ENCODE results near the gene SBNO1. TPM values are rescaled to one million over a fixed set of nuclear protein-coding genes. Genes with fewer than 3 reads are reported as not detected.

The SBNO1 gene
- total and polyA plus RNA-seq, 2 experiments from 2014 or later, result 17.6 to 23.6 TPM

GRCh38 chr12:123268850-123269249, 95.8 kb downstream of the SBNO1 start:
- no peaks in the 10 kb centered on the region for H3F3A ChIP-seq (ENCODE audit: insufficient read depth)
- no peaks in the 10 kb centered on the region for H3K9me2 ChIP-seq (ENCODE audit: insufficient read depth)
- TF ChIP-seq EZH2phosphoT487 (IDR thresholded peaks at IDR 0.05; ENCODE audit: insufficient read depth, low read depth) (no peak), EZH2 (IDR thresholded peaks at IDR 0.05; ENCODE audit: insufficient read depth, poor library complexity, severe bottlenecking) (no peak)
- DNase-seq, result no peak
- peak overlapping the region; percentile 99 for H3K9ac ChIP-seq
- 0 out of 2 replicates have a peak, but pooled peaks cover 3% of the 10 kb centered on the region for H3K36me3 ChIP-seq (ENCODE audit: low read depth)
- peak overlapping the region; percentile 91 for H3K27ac ChIP-seq
- H3K9me3 ChIP-seq (ENCODE audit: low read depth), result no peaks in the 10 kb centered on the region
- peak overlapping the region; percentile 99 for H3K4me3 ChIP-seq
- no peaks in the 10 kb centered on the region for H4K20me1 ChIP-seq (ENCODE audit: insufficient read depth)
- in situ Hi-C loops (cut with MboI), result no loop called here
- 74 to 82% methylated on average over 13 of the region's 13 CpGs for WGBS, 2 experiments (ENCODE audit: low coverage in 1 of 2, low lambda C conversion rate in 2 of 2, missing lambda C conversion rate in 2 of 2)
- peaks cover 75% of the 10 kb centered on the region for H3K79me2 ChIP-seq (ENCODE audit: insufficient read depth)
- peak overlapping the region; percentile 100 for H3K4me2 ChIP-seq (ENCODE audit: unreplicated experiment)
- 0 out of 2 replicates have a peak overlapping the region, but pooled peaks have one; percentile 78 for H2AFZ ChIP-seq
- H3K4me1 ChIP-seq (ENCODE audit: insufficient read depth), result peaks cover 11% of the 10 kb centered on the region; the same call in 1 of the 2 replicates
- H3K27me3 ChIP-seq (replicated peaks; ENCODE audit: insufficient read depth), result no peaks in the 10 kb centered on the region

DNA sequence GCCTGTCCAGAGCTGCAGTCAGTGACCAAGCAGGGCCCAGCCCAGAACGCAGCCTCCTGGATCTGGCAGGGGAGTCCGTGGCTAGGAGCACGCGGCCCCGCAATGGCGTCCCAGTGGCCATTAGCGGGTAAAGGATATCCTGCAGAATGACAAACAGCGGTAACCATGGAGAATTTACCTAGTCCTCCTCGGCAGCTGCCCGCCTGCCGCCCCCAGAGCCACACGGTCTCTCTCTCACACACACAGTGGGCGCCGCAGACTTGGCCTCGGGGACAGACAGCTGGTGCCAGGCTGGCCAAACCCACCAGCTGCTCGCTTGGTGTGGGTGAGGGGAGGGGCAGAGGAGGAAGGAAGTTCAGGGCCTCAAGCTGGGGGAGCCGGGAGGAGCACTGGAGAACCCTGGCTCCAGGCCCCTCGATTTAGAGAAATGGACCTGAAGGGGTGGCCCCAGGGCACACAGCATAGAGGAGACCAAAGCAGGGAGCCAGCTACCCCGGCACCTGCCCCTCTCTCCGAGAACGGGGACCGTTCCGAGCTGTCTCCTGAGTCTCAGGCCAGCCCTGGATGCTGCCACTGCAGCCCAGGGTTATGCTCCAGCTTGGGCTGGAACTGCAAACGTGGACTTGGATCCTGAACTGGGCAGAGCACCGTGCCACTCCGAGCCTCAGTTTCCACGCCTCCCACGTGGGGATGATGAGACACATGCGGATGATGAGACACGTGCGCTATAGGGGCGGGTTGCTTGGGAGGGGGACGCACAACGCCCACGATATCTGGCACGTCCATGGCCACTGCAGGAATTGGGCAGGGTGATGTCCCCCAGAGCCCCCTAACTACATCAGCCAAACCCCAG, 96.4 kb downstream of the SBNO1 start:
- no peaks in the 10 kb centered on the region for H3K27me3 ChIP-seq (replicated peaks; ENCODE audit: insufficient read depth)
- no peak overlapping the region for H3K4me2 ChIP-seq (ENCODE audit: unreplicated experiment)
- in situ Hi-C loops (cut with MboI), result no loop called here
- no peak overlapping the region for H3K9ac ChIP-seq
- no peak overlapping the region for H2AFZ ChIP-seq
- H3K27ac ChIP-seq, result no peak overlapping the region
- 63 to 66% methylated on average over 35 to 36 of the region's 36 CpGs for WGBS, 2 experiments (ENCODE audit: low coverage in 1 of 2, low lambda C conversion rate in 2 of 2, missing lambda C conversion rate in 2 of 2)
- DNase-seq, result no peak
- H3K9me2 ChIP-seq (ENCODE audit: insufficient read depth), result no peaks in the 10 kb centered on the region
- H4K20me1 ChIP-seq (ENCODE audit: insufficient read depth), result no peaks in the 10 kb centered on the region
- peaks cover 11% of the 10 kb centered on the region; the same call in 1 of the 2 replicates for H3K4me1 ChIP-seq (ENCODE audit: insufficient read depth)
- 0 out of 2 replicates have a peak, but pooled peaks cover 6% of the 10 kb centered on the region for H3K36me3 ChIP-seq (ENCODE audit: low read depth)
- no peaks in the 10 kb centered on the region; the same call in 1 of the 2 replicates for H3F3A ChIP-seq (ENCODE audit: insufficient read depth)
- H3K79me2 ChIP-seq (ENCODE audit: insufficient read depth), result peaks cover 81% of the 10 kb centered on the region
- H3K4me3 ChIP-seq, result no peak overlapping the region
- H3K9me3 ChIP-seq (ENCODE audit: low read depth), result no peaks in the 10 kb centered on the region
- TF ChIP-seq EZH2phosphoT487 (IDR thresholded peaks at IDR 0.05; ENCODE audit: insufficient read depth, low read depth) (no peak), EZH2 (IDR thresholded peaks at IDR 0.05; ENCODE audit: insufficient read depth, poor library complexity, severe bottlenecking) (no peak)

DNA sequence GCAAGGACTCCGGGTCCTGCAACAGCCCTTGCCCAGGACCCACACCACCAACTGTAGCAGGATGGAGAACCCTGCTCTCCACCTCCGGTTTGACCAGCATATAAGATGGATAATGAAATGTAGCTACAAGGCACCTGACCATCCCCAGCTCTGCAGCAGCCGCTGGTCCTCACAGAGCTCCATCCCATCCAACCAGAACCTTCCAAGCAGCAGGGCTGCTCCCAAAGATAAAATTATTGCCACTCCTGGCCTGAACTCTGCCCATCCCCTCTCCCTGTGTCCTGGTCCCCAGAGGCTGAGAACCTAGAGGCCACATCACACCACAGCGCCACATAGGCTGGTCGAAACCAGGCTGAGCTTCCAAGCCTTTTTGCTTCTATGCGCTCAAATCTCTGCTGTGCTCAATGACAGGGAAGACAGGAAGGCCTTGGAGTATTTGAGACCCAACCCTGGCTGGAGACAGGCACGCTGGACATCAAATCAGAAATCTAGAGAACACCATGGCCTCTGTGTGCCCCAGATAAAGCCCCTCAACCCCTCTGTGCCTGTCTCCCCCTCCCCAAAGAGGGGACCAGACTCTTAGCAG, 97.2 kb downstream of the SBNO1 start:
- Histone ChIP-seq H3F3A (ENCODE audit: insufficient read depth) (no peaks in the 10 kb centered on the region; the same call in 1 of the 2 replicates), H3K4me3 (no peak overlapping the region), H3K9ac (no peak overlapping the region), H3K9me2 (ENCODE audit: insufficient read depth) (no peaks in the 10 kb centered on the region), H3K79me2 (ENCODE audit: insufficient read depth) (peaks cover 87% of the 10 kb centered on the region), H3K4me1 (ENCODE audit: insufficient read depth) (peaks cover 11% of the 10 kb centered on the region; the same call in 1 of the 2 replicates), H3K27me3 (replicated peaks; ENCODE audit: insufficient read depth) (no peaks in the 10 kb centered on the region), H3K36me3 (ENCODE audit: low read depth) (peaks cover 8% of the 10 kb centered on the region; the same call in 1 of the 2 replicates), H3K4me2 (ENCODE audit: unreplicated experiment) (no peak overlapping the region), H4K20me1 (ENCODE audit: insufficient read depth) (no peaks in the 10 kb centered on the region), H2AFZ (no peak overlapping the region), H3K27ac (no peak overlapping the region), H3K9me3 (ENCODE audit: low read depth) (no peaks in the 10 kb centered on the region)
- in situ Hi-C loops (cut with MboI), result no loop called here
- DNase-seq, result no peak
- TF ChIP-seq EZH2phosphoT487 (IDR thresholded peaks at IDR 0.05; ENCODE audit: insufficient read depth, low read depth) (no peak), EZH2 (IDR thresholded peaks at IDR 0.05; ENCODE audit: insufficient read depth, poor library complexity, severe bottlenecking) (no peak)
- 89 to 98% methylated on average over 6 of the region's 7 CpGs for WGBS, 2 experiments (ENCODE audit: low coverage in 1 of 2, low lambda C conversion rate in 2 of 2, missing lambda C conversion rate in 2 of 2)

DNA sequence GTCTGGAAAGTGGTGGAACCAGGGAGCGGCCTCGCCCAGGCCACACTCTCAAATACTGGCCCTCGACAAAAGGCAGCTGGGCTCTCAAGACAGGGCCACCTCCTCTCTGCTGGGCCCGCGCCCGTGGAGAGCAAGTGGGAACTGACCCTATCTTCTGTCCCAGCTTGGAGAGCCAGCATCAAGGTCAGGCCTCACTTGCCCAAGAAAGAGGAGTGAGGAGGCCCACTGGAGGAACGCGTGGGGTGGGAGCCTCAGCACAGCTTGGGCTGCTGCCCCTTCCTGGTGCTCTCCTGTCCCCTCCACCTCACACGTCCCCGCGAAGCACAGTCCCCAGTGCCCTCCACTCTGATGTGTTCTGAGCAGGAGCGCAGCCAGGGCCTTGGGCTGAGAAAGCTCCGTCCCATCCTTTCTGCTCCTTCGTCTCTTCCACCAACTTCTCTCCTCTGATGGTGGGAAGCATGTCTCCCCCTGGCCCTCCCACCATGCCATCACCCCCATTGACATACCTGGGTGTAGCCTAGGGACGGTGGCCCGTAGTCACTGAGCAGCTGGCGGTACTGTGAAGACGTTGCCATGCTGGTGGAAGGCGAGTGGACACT, 97.9 kb downstream of the SBNO1 start:
- Histone ChIP-seq H3K9me2 (ENCODE audit: insufficient read depth) (no peaks in the 10 kb centered on the region), H3K4me3 (no peak overlapping the region), H3K4me2 (ENCODE audit: unreplicated experiment) (no peak overlapping the region), H4K20me1 (ENCODE audit: insufficient read depth) (no peaks in the 10 kb centered on the region), H2AFZ (no peak overlapping the region), H3F3A (ENCODE audit: insufficient read depth) (peaks cover 2% of the 10 kb centered on the region), H3K9ac (no peak overlapping the region), H3K4me1 (ENCODE audit: insufficient read depth) (peaks cover 8% of the 10 kb centered on the region; the same call in 1 of the 2 replicates), H3K27ac (no peak overlapping the region), H3K79me2 (ENCODE audit: insufficient read depth) (peaks cover 88% of the 10 kb centered on the region), H3K36me3 (ENCODE audit: low read depth) (peaks cover 12% of the 10 kb centered on the region; the same call in 1 of the 2 replicates), H3K27me3 (replicated peaks; ENCODE audit: insufficient read depth) (no peaks in the 10 kb centered on the region), H3K9me3 (ENCODE audit: low read depth) (no peaks in the 10 kb centered on the region)
- in situ Hi-C loops (cut with MboI), result no loop called here
- TF ChIP-seq EZH2phosphoT487 (IDR thresholded peaks at IDR 0.05; ENCODE audit: insufficient read depth, low read depth) (no peak), EZH2 (IDR thresholded peaks at IDR 0.05; ENCODE audit: insufficient read depth, poor library complexity, severe bottlenecking) (no peak)
- 87 to 90% methylated on average over 19 of the region's 19 CpGs for WGBS, 2 experiments (ENCODE audit: low coverage in 1 of 2, low lambda C conversion rate in 2 of 2, missing lambda C conversion rate in 2 of 2)
- DNase-seq, result no peak
